GM15510 (cell line): ENCODE data around the gene JAK3.

ENCODE experiments used
- POLR2A ChIP-seq: IDR thresholded peaks from 3 replicates; pipeline ENCODE4 v1.6.1; 2011; ENCODE audit warnings: borderline replicate concordance; ENCODE audit not compliant: insufficient read length; ENCODE audit errors: extremely low read depth

The JAK3 gene

GRCh38 chr19:17847538-17848366, at the start of gene JAK3:
Gene JAK3, minus strand, starts transcription at chr19:17847982. Its CDS starts 3,565 bp downstream, at chr19:17844417.
- TF ChIP-seq POLR2A: peak; percentile 76

GRCh38 chr19:17893766-17894165, 46.0 kb upstream of the JAK3 start:
- TF ChIP-seq POLR2A: no peak

- no peak for TF ChIP-seq POLR2A
Observed at GRCh38 chr19:17889609-17890214, 41.9 kb upstream of the JAK3 start.

- TF ChIP-seq POLR2A: no peak
Observed at GRCh38 chr19:17888260-17888659, 40.5 kb upstream of the JAK3 start.

- TF ChIP-seq POLR2A: no peak
Observed at GRCh38 chr19:17886515-17886914, 38.7 kb upstream of the JAK3 start.

GRCh38 chr19:17883627-17884410, 36.0 kb upstream of the JAK3 start:
- no peak for TF ChIP-seq POLR2A

- no peak for TF ChIP-seq POLR2A
Observed at GRCh38 chr19:17881701-17882100, 33.9 kb upstream of the JAK3 start.

- TF ChIP-seq POLR2A: no peak
Observed at GRCh38 chr19:17879466-17879865, 31.7 kb upstream of the JAK3 start.

- no peak for TF ChIP-seq POLR2A
Observed at GRCh38 chr19:17877696-17878095, 29.9 kb upstream of the JAK3 start.

- no peak for TF ChIP-seq POLR2A
Observed at GRCh38 chr19:17874758-17875135, 27.0 kb upstream of the JAK3 start.

GRCh38 chr19:17873786-17874757, 26.3 kb upstream of the JAK3 start:
- no peak for TF ChIP-seq POLR2A

GRCh38 chr19:17872251-17873001, 24.6 kb upstream of the JAK3 start:
- TF ChIP-seq POLR2A: no peak

GRCh38 chr19:17871878-17872250, 24.1 kb upstream of the JAK3 start, which contains the start of gene SLC5A5:
Gene SLC5A5, plus strand, starts transcription at chr19:17871945. Its CDS starts 375 bp downstream, at chr19:17872320.
- TF ChIP-seq POLR2A: no peak
